Endothelial cell of umbilical vein (primary cell): ENCODE data around the gene PHF23. TPM values are rescaled to one million over a fixed set of nuclear protein-coding genes. Genes with fewer than 3 reads are reported as not detected.
A peak's percentile ranks its signal among the peaks of the same experiment; 100 is the strongest.

ENCODE experiments used
- BruUV-seq: library from RNA; stranded (reverse); fragments of 400-500 nt; replicated peaks from 2 replicates; lab custom pipeline; 2021; lab: Mats Ljungman, UMichigan
- CTCF ChIA-PET: fragments of 300-600, 350-600 bp; sonication (Branson Sonifier 250); formaldehyde crosslinking; loops from one replicate; lab custom pipeline; 2021; ENCODE audit warnings: antibody characterized with exemption, inconsistent platforms; lab: Charles Lee
- POLR2A ChIA-PET: fragments of 300-600, 350-600 bp; sonication (Branson Sonifier 250); formaldehyde crosslinking; loops from one replicate; lab custom pipeline; 2021; ENCODE audit warnings: antibody characterized with exemption, inconsistent platforms; lab: Charles Lee
- DNase-seq: peaks from one replicate; pipeline ENCODE4 v3.0.0-alpha.2; 2011; ENCODE audit warnings: low read depth, low spot score
- FAIRE-seq: peaks from 2 replicates; lab custom pipeline; 2011; peaks lifted over from hg19 to GRCh38; lab: Jason Lieb, UNC
- H2AFZ ChIP-seq: 2 replicates; pipeline ENCODE4 v1.6.0; 2012; ENCODE audit warnings: low read depth, low read length, control low read depth, inconsistent platforms
- H3K27ac ChIP-seq: 2 replicates; pipeline ENCODE4 v1.5.1; 2011; ENCODE audit warnings: low read depth, mild to moderate bottlenecking, control low read depth, low read length, moderate library complexity; ENCODE audit not compliant: insufficient read depth
- H3K27me3 ChIP-seq, 2 experiments: 2 replicates each; pipeline versions ENCODE4 v1.6.0 to v1.6.1; 2011; ENCODE audit warnings: low read length in 2 of 2, mixed read lengths in 1 of 2; ENCODE audit not compliant: control insufficient read depth in 2 of 2, insufficient read depth in 2 of 2
- H3K36me3 ChIP-seq, 2 experiments: 2 replicates in 1 of 2; 3 replicates in 1 of 2; pipeline ENCODE4 v1.5.1; 2011; ENCODE audit warnings: low read length in 2 of 2, mild to moderate bottlenecking in 1 of 2, moderate library complexity in 1 of 2; ENCODE audit not compliant: control insufficient read depth in 2 of 2, insufficient read depth in 2 of 2; ENCODE audit errors: extremely low read depth in 1 of 2
- H3K4me1 ChIP-seq: 3 replicates; pipeline ENCODE4 v1.5.1; 2011; ENCODE audit warnings: mild to moderate bottlenecking, low read length; ENCODE audit not compliant: control insufficient read depth, insufficient read depth; ENCODE audit errors: extremely low read depth
- H3K4me2 ChIP-seq: 2 replicates; pipeline ENCODE4 v1.6.1; 2011; ENCODE audit warnings: low read length, control low read depth, mixed read lengths; ENCODE audit not compliant: insufficient read depth
- H3K4me3 ChIP-seq, 3 experiments: fragments of 200-600 bp in 1 of 3; sonication (generic), shearing (Covaris generic) in 1 of 3; replicated peaks in 1 of 3; 2 replicates each; pipeline ENCODE4 v1.5.1; 2011 to 2016; ENCODE audit warnings: control low read depth in 3 of 3, low read length in 3 of 3, mild to moderate bottlenecking in 2 of 3, inconsistent platforms in 1 of 3, low read depth in 1 of 3, moderate library complexity in 1 of 3; ENCODE audit not compliant: insufficient read depth in 1 of 3
- H3K79me2 ChIP-seq: 2 replicates; pipeline ENCODE4 v1.6.0; 2012; ENCODE audit warnings: low read length, inconsistent platforms; ENCODE audit not compliant: control insufficient read depth, insufficient read depth
- H3K9ac ChIP-seq: replicated peaks from 2 replicates; pipeline ENCODE3; 2011; ENCODE audit warnings: low read length, control low read depth; ENCODE audit not compliant: insufficient read depth; ENCODE audit errors: extremely low read depth
- H3K9me1 ChIP-seq: replicated peaks from 3 replicates; pipeline ENCODE4 v1.6.0; 2011; ENCODE audit warnings: mild to moderate bottlenecking, low read length; ENCODE audit not compliant: control insufficient read depth, insufficient read depth; ENCODE audit errors: extremely low read depth
- H3K9me3 ChIP-seq: replicated peaks from 2 replicates; pipeline ENCODE4 v1.5.1; 2012; ENCODE audit warnings: low read length, inconsistent platforms; ENCODE audit not compliant: control insufficient read depth, insufficient read depth
- H4K20me1 ChIP-seq: replicated peaks from 2 replicates; pipeline ENCODE3; 2011; ENCODE audit warnings: mild to moderate bottlenecking, low read length; ENCODE audit not compliant: control insufficient read depth, insufficient read depth; ENCODE audit errors: extremely low read depth
- EZH2 ChIP-seq: IDR thresholded peaks from 2 replicates; pipeline ENCODE4 v1.6.1; 2012; ENCODE audit warnings: borderline replicate concordance, low read depth, mild to moderate bottlenecking, moderate library complexity, low read length, inconsistent platforms; ENCODE audit not compliant: severe bottlenecking
- FOS ChIP-seq: IDR thresholded peaks from 2 replicates; pipeline ENCODE4 v1.6.1; 2011; ENCODE audit warnings: mild to moderate bottlenecking, low read length, moderate library complexity, borderline replicate concordance; ENCODE audit not compliant: insufficient read depth
- JUN ChIP-seq: IDR thresholded peaks from 2 replicates; pipeline ENCODE4 v1.6.1; 2011; ENCODE audit warnings: borderline replicate concordance, low read depth; ENCODE audit not compliant: insufficient read length, insufficient read depth
- MYC ChIP-seq: IDR thresholded peaks from one replicate; pipeline ENCODE4 v1.6.1; 2011; ENCODE audit warnings: mild to moderate bottlenecking, low read depth, low read length
- POLR2A ChIP-seq: IDR thresholded peaks from 2 replicates; pipeline ENCODE4 v1.6.1; 2012; ENCODE audit warnings: low read depth, mild to moderate bottlenecking, control low read depth, low read length
- POLR2AphosphoS5 ChIP-seq: IDR thresholded peaks from 2 replicates; pipeline ENCODE4 v1.6.1; 2012; ENCODE audit warnings: low read depth, mild to moderate bottlenecking, control low read depth, low read length, moderate library complexity; ENCODE audit not compliant: insufficient read depth
- dilution Hi-C: fragments of 300-500 bp; cut with MboI; formaldehyde crosslinking; loops from one replicate; pipeline ENCODE4 v1.15.0; 2019; ENCODE audit warnings: low sequenced_read_pairs; ENCODE audit not compliant: extremely low pct_ligation_motif_present
- intact Hi-C: fragments of 100-400 bp; cut with micrococcal nuclease; formaldehyde crosslinking; loops from one replicate; pipeline ENCODE4 v1.10.0; 2022
- polyA plus RNA-seq, 4 experiments: library from polyadenylated mRNA; depleted of rRNA in 3 of 4; stranded (reverse) in 3 of 4; unstranded in 1 of 4; fragments of >200 nt; gene quantifications; 2 replicates each; pipeline versions ENCODE4 v1.2.1 to v1.2.3, GENCODE V29; 2011 to 2012; ENCODE audit warnings: missing spikeins in 1 of 4
- total RNA-seq: library from RNA; stranded (reverse); gene quantifications from 2 replicates; pipeline ENCODE4 v1.2.3, GENCODE V29; 2021

The PHF23 gene
- total and polyA plus RNA-seq, 2 donors (not counting 3 experiments of a cell fraction or from before 2014, with no cell fraction given) = 35.6 to 54.7 TPM

DNA sequence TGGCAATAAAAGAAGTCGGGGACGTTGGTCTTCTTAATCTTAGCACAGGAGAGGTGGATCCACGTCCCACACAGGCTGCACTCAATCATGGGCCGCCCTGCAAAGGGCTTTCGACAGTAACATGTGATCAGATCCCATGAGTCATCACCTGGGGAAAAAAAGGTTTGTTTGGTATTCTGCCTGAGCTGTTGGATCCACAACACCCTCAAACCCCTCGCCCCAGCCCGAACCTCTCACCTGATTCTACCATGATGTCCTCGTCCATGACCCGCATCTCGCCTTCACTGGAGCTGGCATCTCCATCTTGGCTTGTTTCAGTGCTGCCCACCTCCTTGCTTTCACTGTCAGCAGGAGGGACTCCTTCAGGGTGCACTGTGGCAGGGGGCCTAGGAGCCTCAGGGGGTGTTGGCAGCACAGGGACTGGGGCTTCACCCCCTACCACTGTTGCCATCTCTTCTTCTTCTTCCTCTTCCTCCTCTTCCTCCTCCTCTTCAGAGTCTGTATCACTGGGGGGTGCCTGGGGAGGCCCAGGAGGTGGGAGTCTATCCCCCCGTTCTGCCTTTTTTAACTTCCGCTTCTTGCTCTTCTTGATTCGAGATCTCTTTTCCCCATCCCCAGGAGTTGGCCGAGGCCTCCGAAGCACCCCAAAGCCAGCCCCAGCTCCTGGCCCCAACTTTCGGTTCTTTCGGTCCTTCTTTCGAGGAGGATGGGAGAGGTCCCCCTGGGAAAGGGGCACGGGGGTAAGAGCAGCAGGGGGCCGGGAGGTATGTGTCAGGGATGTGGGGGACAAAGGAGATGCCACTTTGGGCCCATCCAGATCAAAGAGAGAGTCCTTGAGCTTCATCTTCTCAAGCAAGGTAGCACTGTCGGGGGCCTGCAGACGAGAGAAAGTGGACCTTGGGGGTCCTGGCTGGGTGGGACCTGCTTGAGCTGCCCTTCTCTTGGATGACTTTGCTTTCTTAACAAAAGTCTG, 3.3 kb downstream of the PHF23 start:
- peaks cover 15 to 24% of the 10 kb centered on the region in 2 experiments for H3K36me3 ChIP-seq
- H3K27me3 ChIP-seq = no peaks in the 10 kb centered on the region
- no peak overlapping the region for H3K4me2 ChIP-seq
- POLR2A ChIA-PET = no interaction called here
- CTCF ChIA-PET = interaction anchor here (0.7 to 3.4 kb wide), 5 partner anchors 15 to 61 kb away, joined by 3 to 34 read pairs (median 3); partner anchors contain the start of genes ACADVL, DLG4 and SLC2A4
- no peak overlapping the region for H3K9ac ChIP-seq
- intact Hi-C loops (loop anchor here (5.0 kb wide), 1 partner anchor 621 kb away; the partner anchor contains the start of genes CYB5D1, NAA38 and TMEM88), dilution Hi-C loops (no loop called here)
- no TSS peak for BruUV-seq
- H3K27ac ChIP-seq = no peak overlapping the region
- no peak overlapping the region for H3K4me3 ChIP-seq
- no peaks in the 10 kb centered on the region for H3K9me1 ChIP-seq
- H2AFZ ChIP-seq = no peak overlapping the region
- peaks cover 4% of the 10 kb centered on the region for H4K20me1 ChIP-seq
- TF ChIP-seq JUN (peak; percentile 3), MYC (no peak), POLR2AphosphoS5 (no peak), FOS (peak; percentile 15), EZH2 (no peak), POLR2A (peak; percentile 45)
- DNase-seq (no peak), FAIRE-seq (no peak)
- peaks cover 25% of the 10 kb centered on the region for H3K4me1 ChIP-seq
- H3K79me2 ChIP-seq = peaks cover 70% of the 10 kb centered on the region
- no peaks in the 10 kb centered on the region for H3K9me3 ChIP-seq
